GM21526 (cell line): ENCODE measurements around the gene PRKCA.

ENCODE experiments used
- ATAC-seq: cut with Tn5 transposase; IDR thresholded peaks from one replicate; pipeline ENCODE4 v1.9.1; 2021; ENCODE audit warnings: moderate library complexity; ENCODE audit not compliant: unreplicated experiment, low FRiP score

The PRKCA gene

DNA sequence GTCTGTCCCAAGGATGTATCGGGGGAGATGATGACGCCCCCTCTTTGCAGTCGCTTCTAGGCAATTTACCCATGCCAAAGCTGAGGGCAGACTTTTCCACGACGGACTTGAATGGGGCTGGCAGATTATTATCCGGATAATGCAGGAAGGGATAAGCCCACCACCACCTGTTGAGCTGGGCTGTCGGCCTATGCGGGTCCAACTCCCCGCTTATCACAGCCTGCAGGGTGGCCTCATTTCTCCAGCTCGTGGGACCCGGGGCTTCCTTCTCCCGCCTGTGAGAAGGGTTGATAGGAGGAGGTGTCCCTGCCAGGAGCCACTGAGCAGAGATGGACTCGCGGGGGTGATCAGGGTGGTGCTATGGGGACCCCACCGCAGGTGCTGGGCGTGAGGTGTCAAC, 533.1 kb downstream of the PRKCA start:
- no peak for ATAC-seq

DNA sequence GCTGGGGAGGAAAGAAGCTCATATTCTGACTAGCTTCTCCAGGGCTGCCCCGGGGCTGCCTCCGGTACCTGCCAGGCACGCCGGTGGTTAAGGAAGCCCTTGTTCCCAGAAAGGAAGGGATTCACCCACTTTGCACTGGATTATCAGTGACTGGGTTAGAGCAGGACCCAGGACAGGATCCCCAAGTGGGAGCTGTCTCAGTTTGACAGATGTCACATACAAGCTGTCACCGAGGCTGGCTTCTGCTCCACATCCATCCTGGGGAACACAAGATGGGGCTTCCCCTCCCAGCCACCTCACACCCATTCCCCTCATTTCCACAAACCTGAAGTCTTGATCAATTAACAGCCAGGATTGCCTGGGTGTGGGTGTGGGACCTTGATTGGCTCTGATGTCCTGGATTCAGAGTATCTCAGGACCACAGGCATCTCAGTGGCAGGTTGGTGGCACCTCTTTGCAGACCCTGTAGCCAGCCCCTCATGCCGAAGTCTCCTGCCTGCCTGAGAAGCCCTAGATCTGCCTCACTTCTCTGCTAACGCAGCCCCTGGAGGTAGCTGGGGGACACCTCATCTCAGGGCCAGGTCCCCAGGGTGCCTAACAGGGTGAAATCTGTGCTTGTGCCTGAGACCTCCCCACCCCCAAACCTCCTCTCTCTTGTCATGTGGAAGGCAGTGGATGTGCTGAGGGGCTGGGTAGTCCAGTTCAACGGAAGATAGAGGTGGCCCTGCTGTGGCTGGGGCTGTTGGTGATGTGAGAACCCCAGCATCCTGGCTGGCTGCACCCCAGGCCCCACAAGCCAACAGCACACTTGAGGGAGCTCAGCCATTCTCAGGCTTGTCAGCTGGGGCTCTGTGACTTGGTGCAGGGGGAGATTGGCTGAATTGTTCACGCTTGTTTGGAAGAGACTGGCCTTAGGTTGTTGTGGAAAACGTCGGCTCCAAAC, 533.9 kb downstream of the PRKCA start:
- ATAC-seq: no peak

DNA sequence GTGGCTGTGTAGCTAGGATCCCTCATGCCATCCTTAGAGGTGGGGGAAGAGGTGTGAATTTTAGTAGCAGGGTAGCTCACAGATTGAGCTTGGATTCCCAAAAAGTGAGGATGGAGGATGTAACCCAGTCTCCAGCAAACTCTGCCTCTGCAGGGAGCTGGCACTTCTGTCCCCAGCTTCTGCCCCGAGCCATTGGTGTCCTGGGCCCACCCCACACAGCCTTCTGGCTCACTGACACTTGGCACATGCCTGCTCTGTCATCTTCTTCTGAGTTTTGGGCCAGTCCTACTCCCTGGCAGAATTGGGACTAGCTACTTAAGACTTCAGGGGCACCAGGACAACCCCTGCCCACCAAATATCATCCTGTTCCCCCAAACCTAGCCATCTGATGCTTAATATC, 534.8 kb downstream of the PRKCA start:
- ATAC-seq: no peak

DNA sequence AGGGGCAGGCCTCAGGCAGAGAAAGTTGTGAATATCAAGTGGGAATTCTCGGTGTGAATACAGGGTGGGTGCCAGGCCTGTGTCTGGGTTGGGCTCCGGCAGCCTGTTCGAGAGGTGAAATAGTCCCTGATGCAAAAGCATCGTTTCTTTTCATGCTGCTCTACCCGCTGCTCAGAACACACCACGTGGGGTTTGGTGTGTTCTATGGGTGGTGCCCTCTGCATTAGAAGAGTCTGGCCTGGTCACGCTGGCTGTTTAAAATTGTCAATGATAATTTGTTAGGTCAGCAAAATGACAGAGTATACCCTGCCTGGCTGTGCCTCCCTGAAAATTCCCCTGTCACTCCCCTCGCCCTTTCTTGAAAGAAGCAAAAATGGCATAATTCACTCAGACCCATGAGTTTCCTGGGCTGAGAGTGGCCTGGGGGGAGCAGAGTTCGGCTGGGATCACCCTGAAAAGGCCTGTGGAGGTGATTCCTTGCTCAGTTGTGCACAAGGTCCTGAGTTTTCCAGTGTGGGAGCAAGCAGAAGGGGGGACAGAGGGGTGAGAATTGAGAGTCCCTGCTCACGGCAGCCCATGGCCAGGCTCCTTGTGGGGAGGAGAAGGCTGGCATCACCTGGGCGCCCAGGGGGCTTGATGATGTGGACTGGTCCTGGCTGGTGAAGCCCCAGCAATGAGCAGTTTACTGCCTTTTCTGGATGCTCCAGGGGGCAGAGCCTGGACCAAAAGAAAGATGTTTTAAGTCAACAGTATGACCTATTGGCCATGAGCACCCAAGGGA, 535.7 kb downstream of the PRKCA start:
- no peak for ATAC-seq

DNA sequence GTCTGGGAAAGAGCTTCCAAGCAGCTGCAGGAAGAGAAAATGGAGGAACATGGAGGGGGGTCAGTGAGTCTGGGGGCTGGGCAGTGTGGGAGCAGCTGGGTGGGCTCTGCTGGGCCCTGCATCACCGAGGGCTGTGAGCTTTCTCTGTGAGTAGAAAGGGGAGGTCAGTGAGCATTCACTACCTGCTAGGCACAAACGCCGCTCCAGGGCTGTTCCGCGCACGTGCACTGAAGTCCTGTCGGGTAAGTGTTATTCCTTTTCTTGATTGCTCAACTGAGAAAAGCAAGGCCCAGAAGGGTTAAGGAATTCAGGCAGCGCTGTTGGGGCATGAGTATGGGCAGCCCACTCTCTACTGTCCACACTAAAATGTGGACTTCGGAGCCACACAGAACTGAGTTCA, 537.2 kb downstream of the PRKCA start:
- no peak for ATAC-seq

DNA sequence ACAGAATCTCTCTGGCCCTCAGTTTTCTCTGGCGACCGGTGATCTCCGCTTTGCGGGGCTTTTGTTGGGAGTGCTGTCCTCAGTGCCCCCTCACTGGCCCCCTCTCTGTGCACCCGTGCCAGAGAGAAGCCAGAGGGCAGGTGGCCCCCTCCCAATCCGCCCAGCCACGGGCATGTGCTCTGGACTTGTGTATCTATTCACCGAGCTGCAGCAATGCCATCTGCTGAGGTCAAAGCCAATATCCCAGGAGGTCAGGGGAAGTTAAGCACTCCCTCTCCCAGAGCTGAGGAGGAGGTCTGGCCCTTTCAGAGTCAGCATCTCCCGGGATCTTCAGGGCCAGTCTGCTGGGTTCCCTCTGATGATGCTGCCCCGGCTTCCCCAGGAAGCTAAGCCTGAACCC, 537.6 kb downstream of the PRKCA start:
- no peak for ATAC-seq

DNA sequence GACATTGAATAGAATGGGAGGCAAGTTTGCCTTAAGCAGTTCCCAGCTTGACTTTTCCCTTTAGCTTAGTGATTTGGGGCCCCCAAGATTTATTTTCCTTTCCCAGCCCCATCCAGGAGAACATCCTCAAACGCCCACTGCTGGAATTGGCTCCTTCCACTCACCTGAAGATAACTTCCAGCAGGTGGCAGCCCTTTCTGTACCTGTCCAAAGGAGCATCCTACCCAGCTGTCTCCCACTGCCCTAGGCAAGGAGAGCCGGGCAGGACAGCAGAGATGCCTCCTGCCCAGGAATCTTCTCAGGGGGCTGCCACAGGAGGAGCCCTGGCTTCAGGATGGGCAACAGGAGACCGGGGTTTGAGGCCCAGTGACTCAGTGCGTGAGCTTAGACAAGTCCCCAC, 538.9 kb downstream of the PRKCA start:
- no peak for ATAC-seq

DNA sequence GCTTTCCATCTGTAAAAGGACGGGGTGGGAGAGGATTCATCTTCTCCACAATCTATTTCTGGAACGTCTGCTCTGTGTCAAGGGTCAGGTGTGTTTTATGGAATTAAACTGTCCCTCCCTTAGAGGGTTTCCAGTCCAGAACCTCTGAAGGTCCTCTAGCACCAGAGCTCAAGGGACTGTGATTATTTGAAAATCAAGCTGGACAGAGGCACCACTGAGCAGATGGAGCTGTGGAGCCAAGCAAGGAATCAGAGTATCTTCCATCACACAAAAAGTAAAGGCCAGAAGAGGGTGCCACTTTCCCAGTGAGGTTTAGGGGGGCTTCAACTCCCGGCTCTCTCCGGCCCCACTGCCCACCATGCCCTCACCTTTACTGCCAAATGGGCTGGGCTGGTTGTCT, 539.3 kb downstream of the PRKCA start:
- ATAC-seq: no peak

DNA sequence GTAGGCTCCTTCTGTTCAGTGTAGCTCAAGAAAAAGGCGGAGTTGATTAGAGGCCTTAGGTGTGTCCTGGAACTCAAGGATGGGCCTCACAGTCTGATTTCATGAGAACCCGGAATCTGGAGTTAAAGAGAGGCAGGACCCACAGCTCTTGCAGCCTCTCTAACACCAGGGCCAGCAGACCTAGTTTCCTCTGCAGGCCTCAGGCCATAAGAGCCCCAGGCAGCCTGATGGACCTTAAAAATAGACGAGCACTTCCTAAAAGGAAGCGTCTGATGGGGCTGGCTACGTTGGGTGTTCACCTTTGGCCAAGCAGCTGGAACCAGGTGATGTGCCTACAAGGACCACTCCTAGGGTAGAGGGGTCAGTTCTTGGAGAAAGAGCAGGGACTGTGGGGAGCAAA, 540.1 kb downstream of the PRKCA start:
- no peak for ATAC-seq

DNA sequence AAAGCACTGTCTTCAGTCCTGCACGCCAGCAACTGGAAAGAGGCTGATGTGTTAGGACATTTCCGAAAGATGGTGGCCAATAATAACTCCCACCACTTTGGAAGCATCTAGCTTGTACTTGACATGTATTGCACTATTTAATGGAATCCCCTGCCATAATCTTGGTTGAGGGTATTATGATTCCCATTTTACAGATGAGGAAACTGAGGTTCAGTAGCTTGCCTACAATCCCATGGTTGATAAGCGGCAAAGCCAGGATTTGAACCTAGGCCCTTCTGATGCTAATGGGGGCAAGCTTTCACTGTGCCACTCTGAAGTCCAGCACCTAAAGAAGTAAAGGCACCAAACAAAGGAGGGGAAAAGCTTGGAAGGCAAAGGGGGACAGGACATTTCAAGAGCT, 540.5 kb downstream of the PRKCA start:
- no peak for ATAC-seq

DNA sequence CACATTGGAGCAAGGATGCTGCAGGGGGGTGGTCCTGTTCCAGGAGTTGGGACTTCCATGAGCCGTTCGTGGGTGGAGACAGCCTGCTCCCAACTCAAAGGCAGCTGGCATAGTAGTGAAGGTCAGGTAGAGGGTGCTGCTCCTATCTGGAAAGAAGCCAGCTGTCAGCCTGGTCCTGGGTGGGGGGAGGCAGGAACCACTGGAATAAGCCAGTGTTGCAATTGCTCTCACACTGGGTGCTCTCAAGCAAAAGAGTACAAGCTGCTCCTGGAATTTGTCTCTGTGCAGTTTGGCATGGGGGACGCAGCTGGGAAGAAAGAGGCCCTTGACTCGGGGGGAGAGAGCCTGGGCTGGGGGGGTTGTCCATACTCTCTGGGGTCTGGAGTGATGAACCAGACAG, 541.2 kb downstream of the PRKCA start:
- no peak for ATAC-seq

DNA sequence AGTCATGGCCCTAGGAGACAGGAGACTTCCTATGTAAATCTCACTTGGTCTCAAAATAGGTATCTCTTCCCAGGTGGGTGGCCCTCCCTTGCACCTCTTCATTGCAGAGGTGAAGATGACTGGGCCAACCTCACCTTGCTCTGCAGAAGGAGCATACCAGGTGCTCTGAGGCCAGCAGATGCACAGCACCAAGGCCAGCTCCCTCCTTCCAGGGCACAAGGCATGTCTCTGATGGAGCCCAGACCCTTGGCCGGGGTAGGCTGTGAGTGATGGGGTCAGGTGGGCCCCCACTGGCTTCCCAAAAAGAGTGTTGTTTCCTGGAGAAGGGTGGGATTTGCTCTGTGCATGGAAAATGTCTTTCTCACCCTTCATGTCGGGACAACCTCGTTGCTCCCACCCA, 545.3 kb downstream of the PRKCA start:
- ATAC-seq: no peak

DNA sequence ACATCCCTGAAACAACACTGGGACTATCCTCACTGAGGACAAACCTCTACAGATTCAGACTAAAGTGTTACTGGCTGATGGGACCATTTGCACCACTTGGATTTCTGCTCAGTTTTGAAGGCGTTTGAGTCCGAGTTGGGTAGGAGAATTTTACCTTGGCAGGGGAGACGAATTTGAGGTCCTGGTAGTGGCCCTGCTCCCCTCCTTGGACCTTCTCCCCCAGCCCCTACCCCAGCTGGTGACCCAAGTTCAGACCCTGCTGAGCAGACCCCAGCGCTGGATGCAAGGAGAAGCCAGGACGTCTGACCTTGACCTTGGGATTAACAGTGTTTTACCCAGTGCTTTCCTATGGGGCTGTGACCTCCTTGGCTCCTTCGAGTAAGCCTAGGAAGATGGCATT, 546.1 kb downstream of the PRKCA start:
- no peak for ATAC-seq

DNA sequence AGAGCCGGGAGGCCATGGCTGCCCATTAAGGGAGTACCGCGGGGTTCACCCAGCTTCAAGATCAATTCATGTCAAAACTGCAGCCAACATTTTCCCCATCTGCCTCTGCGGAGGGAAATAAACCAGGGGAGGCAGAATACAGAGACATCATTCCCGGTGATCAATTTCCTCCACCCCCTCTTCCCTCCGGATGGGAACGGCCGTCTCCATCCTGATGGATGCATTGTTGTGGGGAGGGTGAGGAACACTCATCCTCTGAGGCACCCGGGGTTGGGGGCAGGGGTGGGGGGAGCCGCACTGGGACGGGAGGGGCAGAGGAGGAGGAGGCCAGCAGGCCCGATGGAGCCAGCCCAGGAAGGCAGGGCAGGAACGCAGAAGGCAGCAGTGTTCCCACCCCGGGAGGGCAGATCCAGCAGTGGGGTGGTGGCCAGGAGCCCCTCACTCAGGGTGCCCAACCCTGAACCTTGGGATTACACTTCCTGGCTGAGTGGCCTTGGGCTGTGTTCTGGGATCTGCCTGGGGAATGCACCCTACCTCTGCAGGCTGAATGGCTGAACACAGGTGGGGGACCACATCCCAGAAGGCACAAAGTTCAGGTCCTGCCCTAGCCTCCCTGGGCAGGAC, 546.7 kb downstream of the PRKCA start:
- ATAC-seq: no peak

DNA sequence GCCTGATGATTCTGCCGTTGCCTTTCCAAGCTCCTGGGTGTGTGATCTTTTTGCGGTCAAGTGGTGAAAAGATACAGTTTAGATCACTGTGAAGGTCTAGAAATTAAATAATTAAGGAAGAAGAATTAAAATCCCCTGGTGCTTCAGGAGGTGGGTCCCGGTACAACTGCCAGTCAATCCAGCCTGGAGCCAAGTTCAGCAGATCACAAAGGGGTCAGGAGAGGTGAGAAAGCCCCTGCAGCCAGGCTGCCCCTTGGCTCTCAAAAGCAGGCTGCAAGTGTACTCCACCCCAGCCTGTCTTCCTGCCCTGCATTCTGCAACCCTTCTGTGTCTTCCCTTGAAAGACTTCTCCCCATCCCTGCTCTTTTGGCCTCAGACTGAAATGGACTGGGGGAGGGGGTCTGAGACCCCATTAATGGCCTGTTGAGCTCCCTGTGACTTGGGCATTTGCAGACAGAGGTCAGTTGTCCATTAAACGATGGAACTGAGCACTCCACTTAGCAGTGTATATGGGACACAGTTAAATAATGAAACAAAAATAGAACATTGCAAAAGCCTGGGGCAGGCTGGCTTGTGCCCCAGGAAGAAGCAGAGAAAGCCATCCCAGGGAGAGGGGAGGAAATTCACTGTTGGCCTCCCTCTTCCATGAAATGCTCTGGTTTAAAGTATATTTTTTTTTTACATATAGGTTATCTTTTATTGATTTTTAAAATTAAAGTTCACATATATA, 547.6 kb downstream of the PRKCA start:
- ATAC-seq: no peak

DNA sequence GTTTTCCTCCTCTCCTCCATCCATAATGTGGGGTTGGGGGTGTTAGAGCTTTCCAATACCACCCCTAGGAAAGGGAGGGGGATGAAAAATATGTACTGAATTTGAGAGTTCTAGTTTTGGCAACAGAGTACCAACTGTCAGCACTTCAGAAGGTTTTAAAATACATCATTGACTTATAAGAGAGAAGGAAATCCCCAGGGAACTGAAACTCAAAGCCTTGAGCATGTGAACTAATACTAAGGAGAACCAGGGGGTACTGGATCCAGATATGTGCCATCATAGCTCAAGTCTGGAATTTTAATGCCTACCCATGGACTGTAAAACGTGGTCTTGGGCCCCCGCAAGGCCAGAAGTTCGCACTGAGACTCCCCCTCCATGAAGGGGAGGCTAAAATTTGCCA, 548.3 kb downstream of the PRKCA start:
- no peak for ATAC-seq

DNA sequence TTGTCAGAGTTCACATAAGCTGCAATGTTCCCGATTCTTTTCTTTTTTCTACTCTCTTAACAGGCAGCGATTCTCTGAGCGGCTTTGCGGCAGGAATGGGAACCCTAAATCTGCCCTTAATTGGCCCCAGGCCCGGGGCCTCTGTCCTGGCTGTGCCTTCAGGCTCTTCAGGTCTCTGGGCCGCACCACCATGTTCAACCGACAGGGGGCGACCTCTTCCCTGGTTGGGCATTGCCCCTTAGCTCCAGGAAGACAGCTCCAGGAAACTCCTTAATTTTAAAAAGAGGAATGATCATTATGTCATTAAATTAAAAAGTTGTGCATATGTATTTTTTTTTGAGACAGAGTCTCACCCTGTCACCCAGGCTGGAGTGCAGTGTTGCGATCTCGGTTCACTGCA, 552.8 kb downstream of the PRKCA start:
- no peak for ATAC-seq

DNA sequence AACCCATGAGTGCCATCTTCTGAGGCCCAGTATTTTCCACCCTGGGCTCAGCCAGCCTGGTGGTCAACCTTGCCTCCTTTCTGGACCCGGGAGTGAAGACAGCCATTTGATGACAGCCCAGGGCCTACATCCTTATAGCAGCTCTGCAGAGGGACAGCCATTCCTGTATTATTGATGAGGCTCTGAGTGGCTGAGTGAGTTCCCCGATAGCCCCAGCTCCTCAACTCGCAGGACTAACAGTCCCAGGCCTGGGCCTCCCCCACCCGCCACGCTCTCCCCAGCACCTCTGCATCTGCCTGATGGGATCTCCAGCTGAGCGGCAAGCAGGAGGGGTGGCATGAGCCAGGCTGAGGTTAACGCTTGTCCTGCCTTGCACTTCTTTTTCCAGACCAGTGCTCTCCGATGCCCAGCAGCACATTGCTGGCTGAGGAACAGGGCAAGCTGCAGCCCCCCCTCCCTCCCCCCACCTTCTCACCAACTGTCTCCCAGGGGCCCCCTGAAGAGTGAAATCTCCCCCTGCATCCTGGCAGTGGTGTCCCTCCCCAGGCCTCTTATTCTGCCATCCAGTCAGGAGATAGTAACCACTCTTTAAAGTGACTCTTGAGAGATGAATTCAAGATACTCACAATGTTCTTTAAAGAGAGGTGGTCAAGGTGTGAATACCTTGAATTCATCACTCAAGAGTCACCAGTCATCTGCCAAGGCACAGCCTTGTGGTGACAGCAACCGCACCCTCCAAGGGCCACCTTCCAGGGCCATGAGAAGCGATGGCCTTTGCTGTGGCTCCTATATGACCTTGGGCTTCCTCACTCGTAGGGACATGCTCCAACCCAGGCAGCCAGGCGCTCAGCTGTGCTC, 556.0 kb downstream of the PRKCA start:
- no peak for ATAC-seq

DNA sequence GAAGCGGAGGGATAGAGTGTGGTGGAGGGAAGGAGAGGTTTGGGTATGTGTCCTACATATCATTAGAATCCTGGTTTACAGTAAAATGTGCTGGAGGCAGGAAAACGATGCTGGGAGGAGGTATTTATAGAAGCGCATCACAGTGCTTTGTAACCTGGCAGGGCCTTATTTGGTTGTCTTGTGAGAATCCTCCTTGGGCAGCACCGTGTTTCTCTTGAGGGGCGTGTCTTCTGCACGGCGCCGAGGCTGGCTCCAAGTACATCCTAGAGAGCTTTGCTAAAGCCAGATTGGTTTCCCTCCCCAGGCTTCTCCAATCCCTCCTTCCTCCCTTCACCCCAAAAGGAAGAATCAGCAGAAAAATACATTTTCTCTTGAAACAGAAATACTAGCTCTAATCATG, 556.9 kb downstream of the PRKCA start:
- no peak for ATAC-seq

DNA sequence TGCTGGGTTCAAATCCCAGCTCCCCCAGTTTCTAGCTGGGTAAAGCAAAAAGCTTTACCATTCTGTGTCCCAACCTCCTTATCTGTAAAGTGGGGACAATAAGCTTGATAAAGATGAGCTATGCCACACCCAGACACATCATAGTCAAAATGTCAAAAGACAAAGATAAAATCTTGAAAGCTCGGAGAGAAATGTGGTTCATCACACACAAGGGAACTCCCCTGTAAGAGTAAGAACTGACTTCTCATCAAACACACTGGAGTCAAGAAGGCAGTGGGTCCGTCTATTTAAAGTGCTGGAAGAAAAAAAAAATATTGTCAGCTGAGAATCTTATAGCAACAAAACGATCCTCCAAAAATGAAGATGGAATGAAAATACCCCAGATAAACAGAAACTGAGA, 557.8 kb downstream of the PRKCA start:
- no peak for ATAC-seq
